Measurements from ENCODE around the gene MRPS21.

- TF ChIP-seq PRDM10 (IDR thresholded peaks at IDR 0.05; ENCODE audit: partially characterized antibody), result no peak
- no peak for TF ChIP-seq GTF3C2 (IDR thresholded peaks at IDR 0.05; ENCODE audit: borderline replicate concordance, extremely low read depth, insufficient read length)
- no peak for TF ChIP-seq TCF7L2 (IDR thresholded peaks at IDR 0.05; ENCODE audit: low read depth, low read length)
- no peak for TF ChIP-seq SRF (CRISPR knock-in tag; IDR thresholded peaks at IDR 0.05)
- no peak for TF ChIP-seq HNRNPL (IDR thresholded peaks at IDR 0.05; ENCODE audit: low read depth, low read length)
- no peak for TF ChIP-seq CREM (IDR thresholded peaks at IDR 0.05; ENCODE audit: low read depth)
These were observed 10.4 kb upstream of the MRPS21 start for GRCh38 chr1:150283260-150283659.

All from K562 (cell line).